GM12864 (cell line): ENCODE data around the gene PGBD2.

Experiments
- DNase-seq: peaks from one replicate; pipeline ENCODE4 v3.0.0-alpha.2; 2011; ENCODE audit warnings: low read depth
- H3K4me3 ChIP-seq: 2 replicates; pipeline ENCODE4 v1.5.1; 2011; ENCODE audit warnings: mild to moderate bottlenecking, low read depth, low read length, control low read depth
- CTCF ChIP-seq: IDR thresholded peaks from 2 replicates; pipeline ENCODE4 v1.5.1; 2011; ENCODE audit warnings: low read depth, mild to moderate bottlenecking, moderate library complexity, low read length, control low read depth, inconsistent platforms; ENCODE audit errors: missing control alignments

PGBD2 gene

GRCh38 chr1:248901578-248901977 is 4.5 kb upstream of the PGBD2 start:
- TF ChIP-seq CTCF: no peak
- no peak for DNase-seq
- no peak overlapping the region for H3K4me3 ChIP-seq

GRCh38 chr1:248904437-248905216 is 1.4 kb upstream of the PGBD2 start:
- no peak overlapping the region for H3K4me3 ChIP-seq
- no peak for DNase-seq
- no peak for TF ChIP-seq CTCF

DNA sequence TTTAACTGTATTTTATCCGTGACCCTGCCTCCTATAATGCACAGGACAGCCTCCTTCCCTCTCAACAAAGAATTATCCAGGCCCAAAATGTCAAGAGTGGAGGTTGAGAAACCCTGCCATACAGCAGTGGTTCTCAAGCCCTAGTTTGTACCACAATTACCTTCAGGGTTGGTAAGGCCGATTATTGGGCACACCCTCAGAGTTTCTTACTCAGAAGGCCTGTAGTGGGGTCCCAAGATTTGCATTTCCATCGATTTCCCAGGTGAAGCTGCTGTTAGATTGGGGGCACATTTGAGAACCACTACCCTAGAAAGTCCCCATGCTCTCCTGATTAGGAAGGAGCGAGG is 400 bp upstream of the PGBD2 start:
- DNase-seq: no peak
- H3K4me3 ChIP-seq: peak overlapping the region; percentile 90
- TF ChIP-seq CTCF: no peak

- no peak for DNase-seq
- TF ChIP-seq CTCF: no peak
- H3K4me3 ChIP-seq: peak overlapping the region; percentile 71
Observed at GRCh38 chr1:248906753-248907661, 972 bp downstream of the PGBD2 start.

DNA sequence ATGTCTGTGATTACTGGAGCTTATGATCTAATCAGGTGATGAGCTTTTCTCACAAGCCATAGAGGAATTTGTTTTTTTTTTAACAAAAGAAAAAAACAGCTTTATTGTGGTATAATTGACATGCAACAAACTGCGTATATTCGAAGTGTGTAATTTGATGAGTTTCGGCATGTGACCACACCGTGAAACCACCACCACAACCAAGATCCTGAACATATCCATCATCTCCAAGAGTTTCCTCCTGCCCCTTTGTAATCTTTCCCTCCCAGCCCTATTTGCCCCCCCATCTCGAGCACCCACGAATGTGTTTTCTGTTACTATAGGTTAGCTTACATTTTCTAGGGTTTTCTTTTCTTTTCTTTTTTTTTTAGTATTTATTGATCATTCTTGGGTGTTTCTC is 4.7 kb downstream of the PGBD2 start:
- no peak overlapping the region for H3K4me3 ChIP-seq
- no peak for DNase-seq
- no peak for TF ChIP-seq CTCF

GRCh38 chr1:248913933-248914332 is 7.9 kb downstream of the PGBD2 start:
- H3K4me3 ChIP-seq: no peak overlapping the region
- TF ChIP-seq CTCF: no peak
- no peak for DNase-seq
